HL-60/S4 treated with phorbol 12-myristate 13-acetate at 8.2 ng/mL for 4 days and 3 days (cell line): ENCODE results near the gene HCFC1.

ENCODE experiments used
- in situ Hi-C: fragments of 300-500 bp; cut with MboI; formaldehyde crosslinking; loops from 2 replicates; pipeline ENCODE4 v1.15.0; 2022; ENCODE audit warnings: low sequenced_read_pairs

HCFC1 gene

DNA sequence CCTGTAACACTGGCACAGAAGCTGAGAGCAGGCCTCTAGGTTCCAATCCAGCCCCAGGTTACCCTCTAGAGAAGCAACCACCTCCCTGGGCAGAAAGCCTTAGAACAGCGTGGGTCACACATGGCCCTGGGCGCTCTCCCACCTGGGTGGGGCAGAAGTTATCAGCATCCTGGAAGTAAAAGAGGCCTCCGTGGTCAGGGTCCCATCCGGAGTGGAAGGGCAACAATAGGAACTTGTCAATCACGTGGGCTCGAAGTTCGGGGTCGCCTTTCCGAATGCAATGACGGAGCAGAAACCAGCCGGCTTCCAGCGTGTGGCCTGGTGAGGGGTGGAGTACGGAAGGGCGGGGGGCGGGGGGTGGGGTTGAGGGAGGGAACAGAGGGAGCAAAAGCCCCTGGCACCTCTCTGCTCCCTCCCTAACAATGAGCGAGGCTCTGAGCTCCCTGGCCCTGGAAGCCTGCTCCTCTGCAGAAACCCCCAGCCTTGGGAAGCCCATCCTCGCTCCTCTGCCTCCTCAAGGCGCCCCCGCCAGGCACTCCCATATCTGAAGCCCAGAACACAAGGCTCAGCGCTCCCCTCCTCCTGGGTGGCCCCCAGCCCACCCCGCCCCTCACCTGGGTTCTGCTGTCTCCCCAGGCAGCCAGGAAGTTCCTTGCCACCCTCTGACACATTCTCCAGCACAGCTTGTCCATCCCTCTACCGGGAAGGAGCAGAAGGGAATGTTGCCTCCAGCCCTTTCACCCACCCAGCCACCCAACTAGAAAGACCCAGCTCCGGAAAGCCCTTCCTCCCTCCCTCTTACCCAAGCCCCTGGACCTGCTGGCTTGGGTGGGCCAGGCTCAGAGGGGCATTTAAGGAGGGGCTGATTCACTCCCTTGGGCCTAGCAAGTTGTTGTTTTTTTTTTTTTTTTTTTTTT is 30.0 kb downstream of the HCFC1 start:
- in situ Hi-C loops: no loop called here

GRCh38 chrX:153939573-153939972 is 32.0 kb downstream of the HCFC1 start:
- in situ Hi-C loops: no loop called here

DNA sequence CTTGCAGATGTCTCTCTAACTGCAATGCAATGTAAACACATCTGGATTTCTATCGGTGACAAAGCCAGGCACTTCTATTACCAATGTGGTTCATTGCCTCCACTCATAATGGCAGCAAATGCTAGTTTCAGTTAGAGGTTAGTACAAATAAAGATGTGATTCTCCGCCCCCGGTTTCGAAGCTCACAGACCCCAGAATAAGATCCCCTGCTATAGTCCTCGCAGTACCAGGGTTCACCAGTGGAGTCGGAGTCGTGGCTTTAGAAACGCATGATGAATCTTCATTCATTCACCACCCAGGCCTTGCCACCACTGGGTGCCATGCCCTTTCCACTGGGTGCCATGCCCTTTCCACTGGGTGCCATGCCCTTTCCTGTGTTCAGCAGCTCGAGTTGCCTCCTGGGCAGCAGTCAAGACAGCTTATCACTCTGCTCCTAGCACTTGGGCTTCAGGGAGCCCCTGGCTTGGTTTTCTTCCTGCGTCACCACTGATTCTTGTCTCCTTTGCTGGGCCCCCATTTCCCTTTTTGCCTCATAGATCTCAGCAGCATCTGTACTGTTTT is 33.3 kb downstream of the HCFC1 start:
- in situ Hi-C loops: no loop called here

- in situ Hi-C loops: no loop called here
Measured at GRCh38 chrX:153937056-153937455, 34.6 kb downstream of the HCFC1 start.

DNA sequence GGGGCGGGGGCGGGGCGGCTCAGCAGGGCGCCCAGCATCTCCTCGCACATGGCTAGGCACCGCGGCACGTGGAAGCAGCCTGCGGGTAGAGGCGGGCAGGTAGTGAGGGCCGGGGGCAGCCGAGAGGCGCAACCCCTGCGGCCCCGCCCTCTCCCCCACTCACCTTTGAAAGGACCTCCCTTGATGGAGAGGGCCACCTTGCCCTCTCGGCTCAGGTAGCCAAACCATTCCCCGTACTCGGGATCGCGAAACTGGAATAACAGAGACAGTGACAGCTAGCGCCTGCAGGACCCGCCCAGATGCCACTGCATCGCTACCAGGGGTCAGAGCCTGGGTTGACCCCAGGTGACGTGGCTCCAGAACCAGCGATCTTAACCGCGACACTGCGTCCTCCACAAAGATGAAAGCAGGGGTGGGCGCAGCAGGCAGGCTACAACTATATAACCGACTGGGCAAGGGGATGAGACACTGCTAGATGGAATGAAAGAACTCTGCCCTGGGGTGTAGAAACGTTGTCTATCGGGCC is 36.2 kb downstream of the HCFC1 start:
- in situ Hi-C loops: no loop called here

DNA sequence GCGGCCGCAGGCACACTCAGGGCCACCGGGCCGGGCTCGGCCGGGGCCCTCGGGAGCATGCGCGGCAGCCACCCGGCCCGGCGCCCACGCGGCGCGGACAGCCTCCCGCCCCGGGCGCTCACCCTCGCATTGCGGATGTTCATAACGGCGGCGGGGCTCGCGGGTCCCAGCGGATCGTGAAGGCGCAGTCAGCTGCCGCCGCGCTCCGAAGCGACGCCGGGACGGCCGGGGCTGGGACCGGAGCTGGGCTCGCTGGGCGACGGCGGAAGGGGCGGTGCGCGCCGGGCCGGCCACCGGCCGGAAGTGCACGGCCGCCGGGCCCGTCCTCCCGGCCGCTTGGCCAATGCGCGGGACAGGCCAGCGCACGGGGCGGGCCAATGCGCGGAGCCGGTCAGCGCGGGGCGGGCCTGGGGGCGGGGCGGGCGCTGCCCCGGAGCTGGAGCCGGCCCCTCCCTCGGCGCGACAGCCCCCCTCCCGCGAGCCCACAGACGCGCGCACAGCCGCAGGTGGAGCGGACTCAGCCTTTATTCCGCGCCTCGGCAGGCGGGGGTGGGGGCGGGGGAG is 36.8 kb downstream of the HCFC1 start, which contains the start of gene NAA10:
TSS of gene NAA10 (minus strand) at position 276 of the 564 bp plus-strand sequence. CDS start at position 143, 133 bp downstream.
- in situ Hi-C loops: no loop called here

DNA sequence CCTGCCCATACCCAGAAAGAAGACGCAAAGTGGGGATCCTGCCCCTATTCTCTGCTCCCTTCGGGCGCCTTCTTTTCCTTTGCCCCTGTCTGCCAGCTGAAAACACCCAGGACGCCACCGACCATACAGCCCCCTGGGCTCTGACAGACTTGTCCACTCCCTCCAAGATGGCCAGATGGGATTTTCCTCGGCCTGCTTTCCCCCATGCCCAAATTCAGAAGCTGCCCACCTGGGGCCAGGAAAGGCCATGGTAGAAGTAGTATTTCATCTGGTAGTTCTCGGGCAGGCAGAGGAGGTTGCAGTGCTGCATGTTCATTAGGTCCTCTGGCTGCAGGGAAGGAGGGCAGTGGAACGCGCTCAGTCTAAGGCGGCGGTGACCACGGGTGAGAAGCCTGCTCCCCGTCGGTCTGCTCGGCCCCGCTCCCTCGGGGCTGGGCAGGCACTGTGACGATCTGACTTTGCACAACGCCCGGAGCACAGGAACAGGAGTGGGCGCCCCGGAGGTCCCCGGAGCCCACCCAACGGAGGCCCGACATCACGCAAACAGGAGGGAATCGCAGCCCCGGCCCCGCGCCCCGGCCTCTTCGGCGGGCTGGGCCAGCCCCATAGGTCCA is 37.4 kb downstream of the HCFC1 start:
- in situ Hi-C loops: no loop called here

DNA sequence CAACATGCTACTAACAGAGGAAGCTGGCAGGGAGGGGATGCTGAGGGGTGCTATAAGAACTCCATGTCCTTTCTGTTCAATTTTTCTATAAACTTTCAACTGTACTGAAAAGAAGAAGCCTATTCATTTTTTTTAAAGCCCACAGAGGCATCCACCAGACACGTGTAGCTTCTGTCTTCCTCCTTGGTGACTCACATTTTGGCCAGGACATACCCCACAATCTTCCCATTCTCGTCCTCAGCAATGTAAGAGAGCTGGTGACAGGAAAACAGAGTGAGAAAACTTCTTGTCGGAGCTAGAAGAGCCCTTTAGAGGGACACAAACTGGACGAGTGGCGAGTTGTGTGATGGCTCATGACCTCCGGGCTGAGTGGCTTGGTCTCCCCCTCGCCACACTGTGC is 37.9 kb downstream of the HCFC1 start:
- in situ Hi-C loops: no loop called here

GRCh38 chrX:153932220-153932915 is 39.2 kb downstream of the HCFC1 start:
- in situ Hi-C loops: no loop called here

- in situ Hi-C loops: no loop called here
Measured at GRCh38 chrX:153931748-153932147, 39.9 kb downstream of the HCFC1 start.

DNA sequence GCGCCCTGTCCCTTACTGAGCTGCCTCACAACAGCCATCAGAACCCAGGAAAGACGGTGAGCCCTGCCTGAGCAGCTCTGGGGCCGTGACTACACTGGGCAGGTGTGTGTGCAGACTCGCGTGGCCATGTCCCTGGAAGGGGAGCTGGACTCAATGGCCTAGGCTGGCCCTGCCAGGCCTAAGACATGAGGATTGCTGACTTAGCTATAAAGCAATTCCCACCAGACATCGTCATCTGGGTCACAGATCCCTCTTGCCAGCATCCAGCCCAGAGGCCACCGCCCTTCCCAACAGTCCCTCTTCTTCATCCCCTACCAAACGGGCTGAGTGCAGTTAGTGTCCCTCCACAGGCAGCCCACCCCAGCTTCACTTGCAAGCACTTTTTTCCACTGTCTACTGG is 40.5 kb downstream of the HCFC1 start:
- in situ Hi-C loops: no loop called here

DNA sequence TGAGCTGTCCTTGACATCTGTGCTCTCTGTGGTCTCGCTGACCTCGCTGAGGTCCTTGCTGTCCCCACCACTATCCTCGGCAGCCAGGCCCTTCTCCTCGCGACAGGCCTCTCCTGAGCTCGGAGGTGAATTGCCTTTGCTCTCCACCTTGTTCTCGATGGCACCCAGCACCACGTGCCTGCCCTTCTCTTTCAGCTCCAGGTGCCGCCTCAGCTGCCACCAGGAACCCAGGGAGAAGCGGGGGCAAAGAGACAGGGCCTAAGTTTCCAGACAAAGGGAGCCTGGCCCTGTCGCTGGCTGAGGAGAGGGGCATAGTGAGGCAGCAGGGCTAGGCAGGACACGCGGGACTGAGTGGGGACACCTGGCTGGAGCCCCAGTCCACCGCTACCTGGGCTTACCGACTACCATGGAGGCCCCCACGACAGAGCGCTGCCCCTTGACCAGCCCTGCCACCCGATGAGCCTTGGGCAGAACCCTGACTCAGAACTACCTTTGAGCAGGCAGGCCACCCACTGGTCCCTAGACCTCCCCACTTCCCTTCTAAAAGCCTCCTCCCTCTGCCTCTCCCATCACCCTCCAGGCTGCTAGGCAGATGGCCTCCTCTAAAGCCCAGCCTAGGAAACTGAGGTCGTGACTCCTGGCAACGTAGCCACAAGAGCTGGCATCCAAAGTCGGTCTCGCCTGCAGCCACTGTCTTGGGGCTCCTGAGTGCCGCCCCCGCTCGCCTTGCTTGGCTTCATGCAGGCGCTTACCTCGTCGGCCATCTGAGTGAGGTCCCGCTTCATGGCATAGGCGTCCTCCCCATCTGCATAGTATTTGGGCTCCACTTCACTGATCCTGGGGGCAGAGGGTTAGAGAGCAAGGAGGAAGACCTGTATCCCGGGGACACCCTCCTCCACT is 41.4 kb downstream of the HCFC1 start:
- in situ Hi-C loops: no loop called here

- in situ Hi-C loops: no loop called here
Measured at GRCh38 chrX:153929576-153929975, 42.0 kb downstream of the HCFC1 start.

DNA sequence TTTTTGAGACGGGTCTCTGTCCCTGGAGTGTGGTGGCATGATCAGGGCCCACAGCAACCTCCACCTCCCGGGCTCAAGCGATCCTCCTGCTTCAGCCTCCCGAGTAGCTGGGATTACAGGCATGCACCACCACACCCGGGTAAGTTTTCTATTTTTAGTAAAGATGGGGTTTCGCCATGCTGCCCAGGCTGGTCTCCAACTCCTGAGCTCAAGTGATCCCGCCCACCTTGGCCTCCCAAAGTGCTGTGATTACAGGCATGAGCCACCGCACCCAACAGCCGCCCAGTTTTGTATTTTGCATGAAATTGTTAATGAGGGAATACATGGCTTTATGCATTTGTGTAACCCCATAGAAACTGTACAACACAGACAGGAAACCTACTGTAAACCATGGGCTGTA is 42.8 kb downstream of the HCFC1 start:
- in situ Hi-C loops: no loop called here

- in situ Hi-C loops: no loop called here
Measured at GRCh38 chrX:153927922-153928760, 43.5 kb downstream of the HCFC1 start.

GRCh38 chrX:153927672-153927921 is 44.0 kb downstream of the HCFC1 start:
- in situ Hi-C loops: no loop called here

DNA sequence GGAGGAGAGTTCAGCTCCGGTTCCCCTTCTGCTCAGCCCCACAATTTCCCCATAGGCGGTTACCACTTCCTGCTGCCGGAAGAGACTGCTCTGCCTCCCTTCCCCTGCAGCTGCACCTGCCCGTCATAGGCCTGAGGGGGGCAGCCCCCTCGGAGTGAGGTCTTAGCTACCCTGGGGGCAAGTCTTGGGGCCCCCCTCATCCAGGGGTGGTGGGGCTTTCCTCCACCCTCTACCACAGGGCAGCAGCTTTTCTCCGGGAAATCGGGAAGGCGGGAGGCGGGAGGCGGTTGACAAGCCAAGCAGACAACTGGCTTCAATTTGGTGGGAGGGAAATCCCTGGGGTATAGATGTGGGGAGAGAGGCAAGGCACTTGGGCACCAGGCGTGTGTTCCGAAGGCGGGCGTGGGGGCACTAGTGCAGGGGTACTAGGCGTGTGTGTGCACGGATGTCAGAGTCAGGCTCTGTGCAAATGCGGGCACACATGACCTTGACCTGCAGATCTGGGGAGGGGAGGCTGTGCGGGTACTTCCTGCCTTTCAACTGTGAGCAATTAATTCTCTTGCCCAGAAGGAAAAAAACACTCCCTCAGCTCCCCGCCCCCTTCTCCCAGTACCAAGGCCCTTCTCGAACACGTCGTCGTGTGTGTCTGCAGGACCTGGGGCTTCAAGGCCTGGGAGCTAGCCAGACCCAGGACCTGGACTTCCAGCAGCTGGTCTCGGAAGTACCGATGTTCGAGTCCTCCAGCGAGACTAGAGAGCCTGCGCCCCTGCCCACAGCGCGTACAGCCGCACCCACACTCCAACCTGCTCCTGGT is 44.6 kb downstream of the HCFC1 start:
- in situ Hi-C loops: no loop called here

DNA sequence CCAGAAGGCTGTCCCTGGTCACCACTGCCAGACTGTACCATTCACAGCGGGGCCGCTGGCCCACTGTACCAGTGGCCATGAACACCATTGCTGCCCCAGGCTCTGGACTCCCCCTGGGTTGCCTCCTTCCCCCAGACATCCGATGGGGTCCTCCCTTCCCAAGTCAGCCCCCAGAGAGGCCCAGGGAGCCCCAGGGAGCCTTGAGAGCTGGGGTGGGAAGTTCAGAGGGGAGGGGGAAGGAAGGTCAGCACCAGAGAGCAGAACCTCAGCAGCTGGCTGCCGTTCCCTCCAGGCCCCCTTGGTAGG is 45.1 kb downstream of the HCFC1 start:
- in situ Hi-C loops: no loop called here
